Measurements from ENCODE around the gene FAM13A. TPM values are rescaled to one million over a fixed set of nuclear protein-coding genes. Genes with fewer than 3 reads are reported as not detected.

Gene FAM13A
- total and polyA plus RNA-seq, 2 of the 13 experiments (the other 11 are each of a cell fraction or from before 2014, with no cell fraction given), result 1.2 to 36.2 TPM

DNA sequence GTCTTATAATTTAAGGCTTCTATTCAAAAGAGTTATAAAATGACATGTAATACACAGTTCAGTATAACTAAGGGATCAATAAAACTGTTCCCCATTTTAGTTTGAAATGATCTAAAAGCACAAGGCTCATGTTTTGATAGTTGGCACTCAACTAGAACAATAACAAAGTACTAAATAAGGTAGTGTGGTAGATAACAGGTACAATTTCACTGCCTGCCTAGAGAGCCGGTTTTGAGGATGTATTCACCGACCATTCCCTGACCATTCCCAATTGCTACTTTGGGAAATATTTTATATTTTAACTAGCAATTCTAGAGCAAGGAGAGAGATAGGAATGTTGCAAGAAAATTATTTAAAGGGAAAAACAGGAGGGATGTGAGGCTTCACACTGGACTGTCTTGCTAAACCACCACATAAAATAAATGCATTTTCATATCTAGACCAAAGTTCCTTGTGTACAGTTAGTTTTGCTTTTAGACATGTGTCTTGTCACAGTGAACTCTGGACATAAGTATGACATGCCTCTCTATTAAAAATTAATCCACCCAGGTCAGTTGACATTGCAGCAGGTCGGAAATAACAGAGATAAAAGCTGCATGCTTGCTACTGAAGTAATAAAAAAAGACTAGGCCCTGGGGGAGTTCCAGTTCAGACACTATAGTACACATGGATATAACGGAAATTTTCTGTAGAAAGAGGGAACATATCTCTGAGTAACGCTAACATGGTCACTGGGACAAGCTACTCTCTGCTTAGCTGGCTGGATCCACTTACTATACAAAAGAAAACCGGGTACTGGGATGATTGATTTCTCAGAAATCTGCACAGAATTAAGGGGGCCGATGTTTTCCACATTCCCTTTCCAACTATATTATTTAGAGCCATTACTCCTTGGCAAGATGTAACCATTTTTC, 303.1 kb downstream of the FAM13A start:
- WGBS (ENCODE audit: low lambda C conversion rate), result 13% methylated on average over 7 of the region's 7 CpGs
- H3K9me3 ChIP-seq (ENCODE audit: low read length), result no peaks in the 10 kb centered on the region
- peak overlapping the region; percentile 56 for H3K4me2 ChIP-seq (ENCODE audit: low read depth, low read length)
- peak; percentile 94 for DNase-seq (ENCODE audit: low spot score)
- H3K36me3 ChIP-seq (replicated peaks in 1 of 2; ENCODE audit: control insufficient read depth in 1 of 2, insufficient read depth in 2 of 2, low read length in 2 of 2), result peaks cover 10 to 29% of the 10 kb centered on the region in 2 experiments
- ChIA-PET POLR2A (interaction anchor here (1.4 to 1.5 kb wide), 2 partner anchors 53 to 56 kb away, joined by 4 to 9 read pairs; no protein-coding TSS in a partner anchor), CTCF (ENCODE audit: low intra/inter-chr PET ratio, low total read pairs) (no interaction called here)
- BruUV-seq (replicated peaks), result TSS peak; percentile 73
- peak; percentile 90 for ATAC-seq
- peak overlapping the region; percentile 48 for H3K9ac ChIP-seq (ENCODE audit: insufficient read depth, low read depth, low read length)
- H3K4me3 ChIP-seq (replicated peaks in 1 of 3; ENCODE audit: insufficient read depth in 1 of 3, low read depth in 2 of 3, low read length in 3 of 3), result peak overlapping the region in 1 of 3 experiments; percentile 25; a peak in 1 of 6 replicates
- H3K27me3 ChIP-seq (ENCODE audit: control insufficient read depth in 1 of 2, insufficient read depth in 2 of 2, low read length in 2 of 2), result no peaks in the 10 kb centered on the region
- no peak overlapping the region for H2AFZ ChIP-seq (ENCODE audit: low read length)
- no peaks in the 10 kb centered on the region for H3K79me2 ChIP-seq (ENCODE audit: insufficient read depth, low read length)
- no peak for FAIRE-seq
- no peaks in the 10 kb centered on the region for H4K20me1 ChIP-seq (ENCODE audit: insufficient read depth, low read length)
- in situ Hi-C loops (cut with HindIII; ENCODE audit: extremely low pct_ligation_motif_present, low pct_unique_long_range_greater_than_20kb) (no loop called here), intact Hi-C loops (cut with micrococcal nuclease; ENCODE audit: unreplicated experiment) (loop anchor here (2.0 to 5.0 kb wide), 2 partner anchors 58 to 359 kb away; no protein-coding TSS in a partner anchor)
- H3K4me1 ChIP-seq (ENCODE audit: insufficient read depth, low read length), result peaks cover 71% of the 10 kb centered on the region
- H3K27ac ChIP-seq (ENCODE audit: extremely low read length, insufficient read depth, low read length), result peak overlapping the region; percentile 84
- TF ChIP-seq TCF7 (IDR thresholded peaks at IDR 0.05; ENCODE audit: low read depth), result peak; percentile 49; the same call in 1 of the 2 replicates
- TF ChIP-seq, protein P1, sequence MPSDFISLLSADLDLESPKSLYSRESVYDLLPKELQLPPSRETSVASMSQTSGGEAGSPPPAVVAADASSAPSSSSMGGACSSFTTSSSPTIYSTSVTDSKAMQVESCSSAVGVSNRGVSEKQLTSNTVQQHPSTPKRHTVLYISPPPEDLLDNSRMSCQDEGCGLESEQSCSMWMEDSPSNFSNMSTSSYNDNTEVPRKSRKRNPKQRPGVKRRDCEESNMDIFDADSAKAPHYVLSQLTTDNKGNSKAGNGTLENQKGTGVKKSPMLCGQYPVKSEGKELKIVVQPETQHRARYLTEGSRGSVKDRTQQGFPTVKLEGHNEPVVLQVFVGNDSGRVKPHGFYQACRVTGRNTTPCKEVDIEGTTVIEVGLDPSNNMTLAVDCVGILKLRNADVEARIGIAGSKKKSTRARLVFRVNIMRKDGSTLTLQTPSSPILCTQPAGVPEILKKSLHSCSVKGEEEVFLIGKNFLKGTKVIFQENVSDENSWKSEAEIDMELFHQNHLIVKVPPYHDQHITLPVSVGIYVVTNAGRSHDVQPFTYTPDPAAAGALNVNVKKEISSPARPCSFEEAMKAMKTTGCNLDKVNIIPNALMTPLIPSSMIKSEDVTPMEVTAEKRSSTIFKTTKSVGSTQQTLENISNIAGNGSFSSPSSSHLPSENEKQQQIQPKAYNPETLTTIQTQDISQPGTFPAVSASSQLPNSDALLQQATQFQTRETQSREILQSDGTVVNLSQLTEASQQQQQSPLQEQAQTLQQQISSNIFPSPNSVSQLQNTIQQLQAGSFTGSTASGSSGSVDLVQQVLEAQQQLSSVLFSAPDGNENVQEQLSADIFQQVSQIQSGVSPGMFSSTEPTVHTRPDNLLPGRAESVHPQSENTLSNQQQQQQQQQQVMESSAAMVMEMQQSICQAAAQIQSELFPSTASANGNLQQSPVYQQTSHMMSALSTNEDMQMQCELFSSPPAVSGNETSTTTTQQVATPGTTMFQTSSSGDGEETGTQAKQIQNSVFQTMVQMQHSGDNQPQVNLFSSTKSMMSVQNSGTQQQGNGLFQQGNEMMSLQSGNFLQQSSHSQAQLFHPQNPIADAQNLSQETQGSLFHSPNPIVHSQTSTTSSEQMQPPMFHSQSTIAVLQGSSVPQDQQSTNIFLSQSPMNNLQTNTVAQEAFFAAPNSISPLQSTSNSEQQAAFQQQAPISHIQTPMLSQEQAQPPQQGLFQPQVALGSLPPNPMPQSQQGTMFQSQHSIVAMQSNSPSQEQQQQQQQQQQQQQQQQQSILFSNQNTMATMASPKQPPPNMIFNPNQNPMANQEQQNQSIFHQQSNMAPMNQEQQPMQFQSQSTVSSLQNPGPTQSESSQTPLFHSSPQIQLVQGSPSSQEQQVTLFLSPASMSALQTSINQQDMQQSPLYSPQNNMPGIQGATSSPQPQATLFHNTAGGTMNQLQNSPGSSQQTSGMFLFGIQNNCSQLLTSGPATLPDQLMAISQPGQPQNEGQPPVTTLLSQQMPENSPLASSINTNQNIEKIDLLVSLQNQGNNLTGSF (CRISPR knock-in tag; IDR thresholded peaks at IDR 0.05), result no peak
- TF ChIP-seq FOXA1 (IDR thresholded peaks at IDR 0.05), result no peak
- TF ChIP-seq FOXA1 (CRISPR knock-in tag; IDR thresholded peaks at IDR 0.05), result peak; percentile 66
- TF ChIP-seq, protein P2, sequence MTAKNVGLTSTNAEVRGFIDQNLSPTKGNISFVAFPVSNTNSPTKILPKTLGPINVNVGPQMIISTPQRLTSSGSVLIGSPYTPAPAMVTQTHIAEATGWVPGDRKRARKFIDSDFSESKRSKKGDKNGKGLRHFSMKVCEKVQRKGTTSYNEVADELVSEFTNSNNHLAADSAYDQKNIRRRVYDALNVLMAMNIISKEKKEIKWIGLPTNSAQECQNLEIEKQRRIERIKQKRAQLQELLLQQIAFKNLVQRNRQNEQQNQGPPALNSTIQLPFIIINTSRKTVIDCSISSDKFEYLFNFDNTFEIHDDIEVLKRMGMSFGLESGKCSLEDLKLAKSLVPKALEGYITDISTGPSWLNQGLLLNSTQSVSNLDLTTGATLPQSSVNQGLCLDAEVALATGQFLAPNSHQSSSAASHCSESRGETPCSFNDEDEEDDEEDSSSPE (CRISPR knock-in tag; IDR thresholded peaks at IDR 0.05), result no peak
- TF ChIP-seq, protein P3, sequence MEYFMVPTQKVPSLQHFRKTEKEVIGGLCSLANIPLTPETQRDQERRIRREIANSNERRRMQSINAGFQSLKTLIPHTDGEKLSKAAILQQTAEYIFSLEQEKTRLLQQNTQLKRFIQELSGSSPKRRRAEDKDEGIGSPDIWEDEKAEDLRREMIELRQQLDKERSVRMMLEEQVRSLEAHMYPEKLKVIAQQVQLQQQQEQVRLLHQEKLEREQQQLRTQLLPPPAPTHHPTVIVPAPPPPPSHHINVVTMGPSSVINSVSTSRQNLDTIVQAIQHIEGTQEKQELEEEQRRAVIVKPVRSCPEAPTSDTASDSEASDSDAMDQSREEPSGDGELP (IDR thresholded peaks at IDR 0.05; ENCODE audit: borderline replicate concordance, low read depth), result 0 out of 2 replicates have a peak, but pooled peaks have one; percentile 43
- TF ChIP-seq SAP130 (CRISPR knock-in tag; IDR thresholded peaks at IDR 0.05; ENCODE audit: low read depth), result peak; percentile 76
- TF ChIP-seq NFIC (IDR thresholded peaks at IDR 0.05; ENCODE audit: low read length), result no peak; the same call in 1 of the 2 replicates
- TF ChIP-seq ERF (CRISPR knock-in tag; IDR thresholded peaks at IDR 0.05), result 0 out of 2 replicates have a peak, but pooled peaks have one; percentile 30
- no peak for TF ChIP-seq SP4 (CRISPR knock-in tag; IDR thresholded peaks at IDR 0.05)
- TF ChIP-seq GABPA (IDR thresholded peaks at IDR 0.05; ENCODE audit: low read depth, low read length), result no peak
- TF ChIP-seq GABPA (CRISPR knock-in tag; IDR thresholded peaks at IDR 0.05; ENCODE audit: low read depth), result peak; percentile 22; the same call in 1 of the 2 replicates
- no peak for TF ChIP-seq SIN3B (IDR thresholded peaks at IDR 0.05; ENCODE audit: low read length)
- TF ChIP-seq, protein P4, sequence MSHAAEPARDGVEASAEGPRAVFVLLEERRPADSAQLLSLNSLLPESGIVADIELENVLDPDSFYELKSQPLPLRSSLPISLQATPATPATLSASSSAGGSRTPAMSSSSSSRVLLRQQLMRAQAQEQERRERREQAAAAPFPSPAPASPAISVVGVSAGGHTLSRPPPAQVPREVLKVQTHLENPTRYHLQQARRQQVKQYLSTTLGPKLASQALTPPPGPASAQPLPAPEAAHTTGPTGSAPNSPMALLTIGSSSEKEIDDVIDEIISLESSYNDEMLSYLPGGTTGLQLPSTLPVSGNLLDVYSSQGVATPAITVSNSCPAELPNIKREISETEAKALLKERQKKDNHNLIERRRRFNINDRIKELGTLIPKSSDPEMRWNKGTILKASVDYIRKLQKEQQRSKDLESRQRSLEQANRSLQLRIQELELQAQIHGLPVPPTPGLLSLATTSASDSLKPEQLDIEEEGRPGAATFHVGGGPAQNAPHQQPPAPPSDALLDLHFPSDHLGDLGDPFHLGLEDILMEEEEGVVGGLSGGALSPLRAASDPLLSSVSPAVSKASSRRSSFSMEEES (CRISPR knock-in tag; IDR thresholded peaks at IDR 0.05), result peak; percentile 16; the same call in 1 of the 2 replicates
- TF ChIP-seq KDM5A (IDR thresholded peaks at IDR 0.05; ENCODE audit: borderline replicate concordance, low read length), result no peak
- TF ChIP-seq ZKSCAN5 (CRISPR knock-in tag; IDR thresholded peaks at IDR 0.05), result no peak
